OCI-LY3 (cell line): ENCODE measurements around the gene ROR1.

ENCODE experiments used
- H2AFZ ChIP-seq: fragments of 200-600, 300-600 bp; shearing (Covaris generic); 2 replicates; pipeline ENCODE4 v1.6.0; 2014; ENCODE audit warnings: antibody characterized with exemption, low read depth, low read length
- H3K27ac ChIP-seq: fragments of 200-600, 300-600 bp; sonication (generic); 2 replicates; pipeline ENCODE4 v1.5.1; 2014; ENCODE audit warnings: mild to moderate bottlenecking, low read length, moderate library complexity, mixed read lengths
- H3K27me3 ChIP-seq: fragments of 200-600, 300-600 bp; sonication (generic); 2 replicates; pipeline ENCODE4 v1.6.1; 2014; ENCODE audit warnings: low read depth, low read length, mixed read lengths
- H3K36me3 ChIP-seq: fragments of 200-600, 300-600 bp; sonication (generic); replicated peaks from 2 replicates; pipeline ENCODE3; 2014; ENCODE audit warnings: low read depth, low read length, mixed read lengths
- H3K4me1 ChIP-seq: fragments of 300-600, 200-600 bp; sonication (generic); 2 replicates; pipeline ENCODE4 v1.6.1; 2014; ENCODE audit warnings: low read length, mixed read lengths
- H3K4me2 ChIP-seq: fragments of 200-600, 300-600 bp; sonication (generic); 2 replicates; pipeline ENCODE4 v1.6.1; 2014; ENCODE audit warnings: low read length, mixed read lengths
- H3K4me3 ChIP-seq: fragments of 300-600, 200-600 bp; sonication (generic); 2 replicates; pipeline ENCODE4 v1.5.1; 2014; ENCODE audit warnings: antibody characterized with exemption, mild to moderate bottlenecking, low read length, moderate library complexity
- H3K79me2 ChIP-seq: fragments of 300-600, 200-600 bp; shearing (Covaris generic); 2 replicates; pipeline ENCODE4 v1.6.1; 2014; ENCODE audit warnings: mild to moderate bottlenecking, low read length, mixed read lengths
- H3K9ac ChIP-seq: fragments of 300-600, 200-600 bp; shearing (Covaris generic); 2 replicates; pipeline ENCODE4 v1.6.0; 2014; ENCODE audit warnings: mild to moderate bottlenecking, low read length, moderate library complexity
- H3K9me3 ChIP-seq: fragments of 200-600, 300-600 bp; shearing (Covaris generic); 2 replicates; pipeline ENCODE4 v1.6.1; 2014; ENCODE audit warnings: low read length, mixed read lengths; ENCODE audit not compliant: insufficient read depth
- H4K20me1 ChIP-seq: fragments of 200-600, 300-600 bp; sonication (generic); 2 replicates; pipeline ENCODE4 v1.6.1; 2016; ENCODE audit warnings: low read length, mixed read lengths; ENCODE audit not compliant: insufficient read depth
- EZH2phosphoT487 ChIP-seq: fragments of 200-600 bp; shearing (Covaris generic); IDR thresholded peaks from 2 replicates; pipeline ENCODE4 v1.6.1; 2018; ENCODE audit warnings: antibody characterized with exemption, mixed run types, low read depth
- TF ChIP-seq, protein P1 (sequence below): fragments of 200-600, 300-600 bp; sonication (generic); IDR thresholded peaks from 2 replicates; pipeline ENCODE4 v1.5.1; 2014; ENCODE audit warnings: antibody characterized with exemption, low read length, low read depth

Gene ROR1

DNA sequence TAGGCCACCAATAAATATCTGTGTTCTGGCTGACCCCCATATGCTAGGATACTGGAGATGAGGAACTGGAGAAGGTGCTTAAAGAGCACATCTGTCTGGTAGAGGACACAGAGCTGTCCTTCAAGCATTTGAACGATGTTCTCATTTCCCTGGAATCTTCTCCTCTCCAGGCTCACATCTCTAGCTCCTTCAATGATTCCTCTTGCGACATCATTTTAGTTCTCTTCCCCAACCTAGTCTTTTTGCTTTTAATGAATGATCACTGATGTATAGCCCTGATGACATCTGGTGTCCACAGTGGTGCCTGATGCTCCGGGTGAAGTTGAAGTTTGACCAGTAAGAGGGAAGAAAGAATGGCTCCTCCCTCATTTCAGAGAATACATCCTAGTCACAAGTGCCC is 348.8 kb downstream of the ROR1 start:
- Histone ChIP-seq H3K9ac (no peak overlapping the region), H3K27ac (no peak overlapping the region), H3K36me3 (no peaks in the 10 kb centered on the region), H2AFZ (no peak overlapping the region), H3K79me2 (no peaks in the 10 kb centered on the region), H4K20me1 (no peaks in the 10 kb centered on the region), H3K9me3 (no peaks in the 10 kb centered on the region), H3K27me3 (no peaks in the 10 kb centered on the region), H3K4me3 (no peak overlapping the region), H3K4me1 (no peaks in the 10 kb centered on the region), H3K4me2 (no peak overlapping the region)
- TF ChIP-seq, protein P1, sequence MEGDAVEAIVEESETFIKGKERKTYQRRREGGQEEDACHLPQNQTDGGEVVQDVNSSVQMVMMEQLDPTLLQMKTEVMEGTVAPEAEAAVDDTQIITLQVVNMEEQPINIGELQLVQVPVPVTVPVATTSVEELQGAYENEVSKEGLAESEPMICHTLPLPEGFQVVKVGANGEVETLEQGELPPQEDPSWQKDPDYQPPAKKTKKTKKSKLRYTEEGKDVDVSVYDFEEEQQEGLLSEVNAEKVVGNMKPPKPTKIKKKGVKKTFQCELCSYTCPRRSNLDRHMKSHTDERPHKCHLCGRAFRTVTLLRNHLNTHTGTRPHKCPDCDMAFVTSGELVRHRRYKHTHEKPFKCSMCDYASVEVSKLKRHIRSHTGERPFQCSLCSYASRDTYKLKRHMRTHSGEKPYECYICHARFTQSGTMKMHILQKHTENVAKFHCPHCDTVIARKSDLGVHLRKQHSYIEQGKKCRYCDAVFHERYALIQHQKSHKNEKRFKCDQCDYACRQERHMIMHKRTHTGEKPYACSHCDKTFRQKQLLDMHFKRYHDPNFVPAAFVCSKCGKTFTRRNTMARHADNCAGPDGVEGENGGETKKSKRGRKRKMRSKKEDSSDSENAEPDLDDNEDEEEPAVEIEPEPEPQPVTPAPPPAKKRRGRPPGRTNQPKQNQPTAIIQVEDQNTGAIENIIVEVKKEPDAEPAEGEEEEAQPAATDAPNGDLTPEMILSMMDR, result no peak
- TF ChIP-seq EZH2phosphoT487, result no peak

DNA sequence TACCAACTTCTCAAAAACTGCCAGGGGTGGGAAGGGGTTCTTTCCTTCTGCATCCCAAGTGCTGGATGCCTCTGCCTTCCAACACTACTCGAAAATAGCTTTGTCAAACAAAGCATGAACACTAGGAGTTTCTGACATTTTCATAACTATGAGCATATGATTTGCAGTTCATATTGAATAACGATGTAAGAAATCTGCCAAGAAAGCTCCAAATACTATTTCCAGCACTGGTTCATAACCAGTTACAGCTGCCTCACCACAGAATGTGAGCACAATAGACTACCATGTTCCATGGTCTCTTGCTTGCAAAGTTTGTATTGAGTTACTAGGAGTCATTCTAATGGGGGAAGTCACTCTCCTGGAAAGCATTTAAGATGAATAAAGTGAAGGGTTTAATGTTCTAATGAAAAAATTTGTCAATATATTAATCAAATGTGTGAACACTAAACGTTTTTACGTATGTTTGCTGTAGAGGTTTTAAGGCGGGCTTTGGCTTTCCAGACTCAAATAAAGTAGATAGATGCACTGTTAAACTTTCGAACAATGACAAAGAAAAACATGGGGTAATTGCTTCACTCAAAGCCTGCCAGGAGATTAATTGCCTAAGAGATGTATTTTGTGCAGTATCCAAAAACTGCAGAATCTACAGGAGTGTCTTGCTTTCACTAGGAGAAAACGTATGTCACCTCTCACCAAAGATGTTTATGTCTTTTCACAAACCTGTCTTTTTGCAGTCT is 351.1 kb downstream of the ROR1 start:
- Histone ChIP-seq H2AFZ (no peak overlapping the region), H3K36me3 (no peaks in the 10 kb centered on the region), H3K27ac (no peak overlapping the region), H3K79me2 (no peaks in the 10 kb centered on the region), H3K4me3 (no peak overlapping the region), H4K20me1 (no peaks in the 10 kb centered on the region), H3K9me3 (no peaks in the 10 kb centered on the region), H3K4me1 (no peaks in the 10 kb centered on the region), H3K9ac (no peak overlapping the region), H3K4me2 (no peak overlapping the region), H3K27me3 (no peaks in the 10 kb centered on the region)
- TF ChIP-seq EZH2phosphoT487, result no peak
- TF ChIP-seq, protein P1, result no peak

DNA sequence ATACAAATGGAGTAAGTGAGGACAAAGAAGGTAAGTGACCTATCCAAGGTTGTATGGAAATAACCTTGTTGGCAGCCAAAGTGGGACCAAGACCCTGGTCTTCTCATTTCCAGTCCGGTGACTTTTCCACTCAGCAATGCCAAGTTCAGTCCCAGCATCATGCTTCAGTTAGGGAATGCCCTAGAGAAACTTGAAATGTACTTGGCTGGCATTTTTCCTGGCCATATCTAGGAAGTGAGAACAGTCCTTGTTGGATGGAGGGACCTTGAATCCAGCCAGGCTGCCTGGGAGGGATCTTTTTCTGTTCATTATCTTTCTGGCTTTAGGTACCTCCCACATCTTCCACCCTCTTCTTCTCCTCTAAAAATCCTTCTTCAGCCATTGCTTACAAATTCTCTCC is 352.8 kb downstream of the ROR1 start:
- TF ChIP-seq, protein P1, result no peak
- no peak for TF ChIP-seq EZH2phosphoT487
- no peak overlapping the region for H2AFZ ChIP-seq

DNA sequence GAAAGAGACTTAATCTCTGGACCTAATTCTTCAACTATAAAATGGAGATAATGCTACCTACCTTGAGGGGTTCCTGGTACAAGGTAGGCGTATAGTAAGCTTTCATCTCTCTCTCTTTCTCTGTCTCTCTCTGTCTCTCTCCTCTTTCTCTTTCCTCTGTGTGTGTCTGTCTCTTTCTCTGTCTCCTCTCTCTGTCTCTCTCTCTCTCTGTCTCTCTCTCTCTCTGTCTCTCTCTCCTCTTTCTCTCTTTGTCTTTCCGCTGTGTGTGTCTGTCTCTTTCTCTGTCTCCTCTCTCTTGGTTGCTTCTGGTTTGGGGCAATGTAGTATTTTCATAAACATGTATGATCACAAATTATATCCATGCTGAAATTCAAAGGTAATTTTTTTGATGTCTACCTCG is 353.5 kb downstream of the ROR1 start:
- Histone ChIP-seq H3K4me1 (no peaks in the 10 kb centered on the region), H4K20me1 (no peaks in the 10 kb centered on the region), H3K27ac (no peak overlapping the region), H3K27me3 (no peaks in the 10 kb centered on the region), H3K79me2 (no peaks in the 10 kb centered on the region), H2AFZ (no peak overlapping the region), H3K4me2 (no peak overlapping the region), H3K36me3 (no peaks in the 10 kb centered on the region), H3K9ac (no peak overlapping the region), H3K4me3 (no peak overlapping the region), H3K9me3 (no peaks in the 10 kb centered on the region)
- no peak for TF ChIP-seq EZH2phosphoT487
- TF ChIP-seq, protein P1, result no peak

More for the DNA sequence above, 352.8 kb downstream of the ROR1 start:
- Histone ChIP-seq H3K4me2 (no peak overlapping the region), H3K79me2 (no peaks in the 10 kb centered on the region), H3K27me3 (no peaks in the 10 kb centered on the region), H3K9ac (no peak overlapping the region), H3K4me3 (no peak overlapping the region), H3K9me3 (no peaks in the 10 kb centered on the region), H3K4me1 (no peaks in the 10 kb centered on the region), H3K36me3 (no peaks in the 10 kb centered on the region), H4K20me1 (no peaks in the 10 kb centered on the region), H3K27ac (no peak overlapping the region)
